H1 (cell line): ENCODE results near the gene CSRP3. TPM values are rescaled to one million over a fixed set of nuclear protein-coding genes. Genes with fewer than 3 reads are reported as not detected.

ENCODE experiments used
- CEBPB ChIP-seq: IDR thresholded peaks from 2 replicates; pipeline ENCODE4 v1.6.1; 2012; ENCODE audit warnings: low read depth, low read length
- polyA plus RNA-seq, 7 experiments: library from polyadenylated mRNA; depleted of rRNA in 3 of 7; stranded (reverse) in 5 of 7; unstranded in 2 of 7; fragments of >200 nt in 5 of 7; fragments of 200-250 nt in 2 of 7; gene quantifications; 1 replicate in 5 of 7; 2 replicates in 1 of 7; 4 replicates in 1 of 7; pipeline versions ENCODE4 v1.2.1 to v1.2.3, GENCODE V29; 2011 to 2013; ENCODE audit warnings: missing spikeins in 2 of 7, mixed read lengths in 2 of 7
- total RNA-seq: library from RNA; stranded (reverse); fragmentation: NEBNext Ultra II Directional; extraction: Animal tissue kit (Norgen Biotek cat#: 25700); gene quantifications from 2 replicates; pipeline ENCODE4 v1.2.1, GENCODE V29; 2021

Gene CSRP3
- total and polyA plus RNA-seq, 2 of the 8 experiments (the other 6 are each of a cell fraction or from before 2014, with no cell fraction given): not detected

GRCh38 chr11:19225581-19225980 is 23.8 kb upstream of the CSRP3 start (continued):
- no peak for TF ChIP-seq CEBPB
- TF ChIP-seq, all 59 proteins: peak for 0
